Neural cell (in vitro differentiated cells): ENCODE results near the gene MRNIP.

Experiments used
- EP300 ChIP-seq: fragments of 450-650 bp; conservative IDR thresholded peaks from 2 replicates; pipeline ENCODE4 v1.6.1; 2014; ENCODE audit warnings: antibody characterized with exemption, mild to moderate bottlenecking, moderate library complexity; ENCODE audit not compliant: poor library complexity, severe bottlenecking
- EZH2 ChIP-seq: fragments of 200-600, 300-800 bp; shearing (Covaris generic), sonication (generic); IDR thresholded peaks from 2 replicates; pipeline ENCODE4 v1.6.1; 2014; ENCODE audit warnings: antibody characterized with exemption, low read length, borderline replicate concordance, mild to moderate bottlenecking; ENCODE audit not compliant: insufficient read depth, poor library complexity, severe bottlenecking
- POLR2AphosphoS5 ChIP-seq: IDR thresholded peaks from 2 replicates; pipeline ENCODE4 v1.6.1; 2012
- RAD21 ChIP-seq: fragments of 450-650 bp; conservative IDR thresholded peaks from 2 replicates; pipeline ENCODE4 v1.6.1; 2014; ENCODE audit warnings: antibody characterized with exemption, mild to moderate bottlenecking, moderate library complexity
- SMC3 ChIP-seq: fragments of 450-650 bp; conservative IDR thresholded peaks from 2 replicates; pipeline ENCODE4 v1.6.1; 2014; ENCODE audit warnings: antibody characterized with exemption, mild to moderate bottlenecking, moderate library complexity; ENCODE audit not compliant: poor library complexity
- TF ChIP-seq, protein P1 (sequence below): fragments of 450-650 bp; IDR thresholded peaks from 2 replicates; pipeline ENCODE4 v1.5.1; 2014; ENCODE audit warnings: antibody characterized with exemption, mild to moderate bottlenecking, moderate library complexity; ENCODE audit not compliant: poor library complexity, severe bottlenecking
- TF ChIP-seq, protein P2 (sequence below): IDR thresholded peaks from 2 replicates; pipeline ENCODE4 v1.6.1; 2012; ENCODE audit warnings: borderline replicate concordance

DNA sequence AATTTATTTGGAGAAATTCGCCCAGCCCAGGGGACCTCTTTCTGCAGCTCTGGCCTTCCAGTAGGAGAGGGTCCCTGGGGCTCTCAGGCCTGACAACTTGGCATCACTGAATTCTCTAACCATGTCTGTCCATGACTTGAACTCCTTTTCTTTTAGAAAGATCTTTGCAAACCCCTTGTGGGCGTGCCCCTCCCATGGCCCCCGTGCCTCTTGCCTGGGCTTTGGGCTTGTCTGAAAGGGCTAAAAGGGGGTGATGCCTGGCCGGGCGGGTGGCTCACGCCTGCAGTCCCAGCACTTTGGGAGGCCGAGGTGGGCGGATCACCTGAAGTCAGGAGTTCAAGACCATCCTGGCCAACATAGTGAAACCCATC lies 41.2 kb downstream of the MRNIP start:
- TF ChIP-seq, protein P1, sequence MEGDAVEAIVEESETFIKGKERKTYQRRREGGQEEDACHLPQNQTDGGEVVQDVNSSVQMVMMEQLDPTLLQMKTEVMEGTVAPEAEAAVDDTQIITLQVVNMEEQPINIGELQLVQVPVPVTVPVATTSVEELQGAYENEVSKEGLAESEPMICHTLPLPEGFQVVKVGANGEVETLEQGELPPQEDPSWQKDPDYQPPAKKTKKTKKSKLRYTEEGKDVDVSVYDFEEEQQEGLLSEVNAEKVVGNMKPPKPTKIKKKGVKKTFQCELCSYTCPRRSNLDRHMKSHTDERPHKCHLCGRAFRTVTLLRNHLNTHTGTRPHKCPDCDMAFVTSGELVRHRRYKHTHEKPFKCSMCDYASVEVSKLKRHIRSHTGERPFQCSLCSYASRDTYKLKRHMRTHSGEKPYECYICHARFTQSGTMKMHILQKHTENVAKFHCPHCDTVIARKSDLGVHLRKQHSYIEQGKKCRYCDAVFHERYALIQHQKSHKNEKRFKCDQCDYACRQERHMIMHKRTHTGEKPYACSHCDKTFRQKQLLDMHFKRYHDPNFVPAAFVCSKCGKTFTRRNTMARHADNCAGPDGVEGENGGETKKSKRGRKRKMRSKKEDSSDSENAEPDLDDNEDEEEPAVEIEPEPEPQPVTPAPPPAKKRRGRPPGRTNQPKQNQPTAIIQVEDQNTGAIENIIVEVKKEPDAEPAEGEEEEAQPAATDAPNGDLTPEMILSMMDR: no peak
- TF ChIP-seq, protein P2, sequence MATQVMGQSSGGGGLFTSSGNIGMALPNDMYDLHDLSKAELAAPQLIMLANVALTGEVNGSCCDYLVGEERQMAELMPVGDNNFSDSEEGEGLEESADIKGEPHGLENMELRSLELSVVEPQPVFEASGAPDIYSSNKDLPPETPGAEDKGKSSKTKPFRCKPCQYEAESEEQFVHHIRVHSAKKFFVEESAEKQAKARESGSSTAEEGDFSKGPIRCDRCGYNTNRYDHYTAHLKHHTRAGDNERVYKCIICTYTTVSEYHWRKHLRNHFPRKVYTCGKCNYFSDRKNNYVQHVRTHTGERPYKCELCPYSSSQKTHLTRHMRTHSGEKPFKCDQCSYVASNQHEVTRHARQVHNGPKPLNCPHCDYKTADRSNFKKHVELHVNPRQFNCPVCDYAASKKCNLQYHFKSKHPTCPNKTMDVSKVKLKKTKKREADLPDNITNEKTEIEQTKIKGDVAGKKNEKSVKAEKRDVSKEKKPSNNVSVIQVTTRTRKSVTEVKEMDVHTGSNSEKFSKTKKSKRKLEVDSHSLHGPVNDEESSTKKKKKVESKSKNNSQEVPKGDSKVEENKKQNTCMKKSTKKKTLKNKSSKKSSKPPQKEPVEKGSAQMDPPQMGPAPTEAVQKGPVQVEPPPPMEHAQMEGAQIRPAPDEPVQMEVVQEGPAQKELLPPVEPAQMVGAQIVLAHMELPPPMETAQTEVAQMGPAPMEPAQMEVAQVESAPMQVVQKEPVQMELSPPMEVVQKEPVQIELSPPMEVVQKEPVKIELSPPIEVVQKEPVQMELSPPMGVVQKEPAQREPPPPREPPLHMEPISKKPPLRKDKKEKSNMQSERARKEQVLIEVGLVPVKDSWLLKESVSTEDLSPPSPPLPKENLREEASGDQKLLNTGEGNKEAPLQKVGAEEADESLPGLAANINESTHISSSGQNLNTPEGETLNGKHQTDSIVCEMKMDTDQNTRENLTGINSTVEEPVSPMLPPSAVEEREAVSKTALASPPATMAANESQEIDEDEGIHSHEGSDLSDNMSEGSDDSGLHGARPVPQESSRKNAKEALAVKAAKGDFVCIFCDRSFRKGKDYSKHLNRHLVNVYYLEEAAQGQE: no peak
- no peak for TF ChIP-seq RAD21
- TF ChIP-seq EZH2: no peak
- no peak for TF ChIP-seq SMC3
- TF ChIP-seq EP300: no peak
- TF ChIP-seq POLR2AphosphoS5: no peak
